Vagina (tissue), 2 donors: Measurements from ENCODE around the gene DLEC1. TPM values are rescaled to one million over a fixed set of nuclear protein-coding genes. Genes with fewer than 3 reads are reported as not detected.
A peak's percentile ranks its signal among the peaks of the same experiment; 100 is the strongest.
"Not testable (repeated sequence)": the region's sequence is repeated elsewhere in the genome, so short reads cannot be mapped to it uniquely, and the experiment has no call there.

Source experiments
- DNase-seq, 2 donors: peaks; one replicate each; pipeline ENCODE4 v3.0.0-alpha.2; 2017; ENCODE audit errors: extremely low spot score in 2 of 2
- H3K27ac ChIP-seq: fragments of 200-600 bp; sonication (generic); one replicate; pipeline ENCODE4 v1.5.1; 2019
- H3K27me3 ChIP-seq: fragments of 200-600 bp; sonication (generic); one replicate; pipeline ENCODE4 v1.5.1; 2019
- H3K36me3 ChIP-seq, 2 donors: fragments of 200-600 bp; sonication (generic); one replicate each; pipeline ENCODE4 v1.5.1; 2017 to 2019
- H3K4me1 ChIP-seq: fragments of 200-600 bp; sonication (generic); one replicate; pipeline ENCODE4 v1.5.1; 2019
- H3K4me3 ChIP-seq, 2 donors: fragments of 200-600 bp; sonication (generic); 1 replicate in 1 of 2; 2 replicates in 1 of 2; pipeline ENCODE4 v1.5.1; 2016 to 2019
- H3K9me3 ChIP-seq: fragments of 200-600 bp; sonication (generic); one replicate; pipeline ENCODE4 v1.5.1; 2019
- CTCF ChIP-seq, 3 experiments: fragments of 450-650 bp in 2 of 3; fragments of 200-600 bp in 1 of 3; sonication (generic) in 1 of 3; IDR thresholded peaks; one replicate each; pipeline ENCODE4 v1.5.1; 2017 to 2019; ENCODE audit warnings: antibody characterized with exemption in 3 of 3, mild to moderate bottlenecking in 2 of 3, moderate library complexity in 2 of 3
- POLR2A ChIP-seq, 2 donors: fragments of 450-650 bp; IDR thresholded peaks; one replicate each; pipeline ENCODE4 v1.6.1; 2017; ENCODE audit warnings: antibody characterized with exemption in 2 of 2, mild to moderate bottlenecking in 2 of 2, moderate library complexity in 2 of 2
- POLR2AphosphoS5 ChIP-seq, 2 donors: sonication (generic); formaldehyde crosslinking; IDR thresholded peaks; one replicate each; pipeline ENCODE4 v1.9.0; 2017; ENCODE audit warnings: antibody characterized with exemption in 2 of 2, mild to moderate bottlenecking in 2 of 2, low read depth in 1 of 2; ENCODE audit not compliant: insufficient read depth in 1 of 2
- intact Hi-C: fragments of 100-400 bp; cut with DNase I; formaldehyde crosslinking; loops from one replicate; pipeline ENCODE4 v1.15.1; 2023
- total RNA-seq: library from RNA; depleted of rRNA; stranded (reverse); fragments of >200 nt; gene quantifications from one replicate; pipeline ENCODE4 v1.2.3, GENCODE V29; 2016

Gene DLEC1
- total RNA-seq, 1 donor from 2014 or later, result 0.25 TPM

GRCh38 chr3:38131621-38132369, 92.8 kb downstream of the DLEC1 start:
- TF ChIP-seq POLR2A (IDR thresholded peaks at IDR 0.05), result no peak
- TF ChIP-seq CTCF (IDR thresholded peaks at IDR 0.05), result no peak
- TF ChIP-seq POLR2AphosphoS5 (IDR thresholded peaks at IDR 0.05; ENCODE audit: insufficient read depth in 1 of 2, low read depth in 1 of 2), result no peak
- Histone ChIP-seq H3K9me3 (no peaks in the 10 kb centered on the region), H3K27me3 (no peaks in the 10 kb centered on the region), H3K4me1 (peaks cover 34% of the 10 kb centered on the region), H3K4me3 (no peak overlapping the region), H3K36me3 (peaks cover 0 to 62% of the 10 kb centered on the region in 2 donors), H3K27ac (no peak overlapping the region)
- intact Hi-C loops, result loop anchor here (10.0 kb wide), 2 partner anchors 213 to 323 kb away; partner anchors contain the start of genes ACVR2B and XYLB
- no peak for DNase-seq

DNA sequence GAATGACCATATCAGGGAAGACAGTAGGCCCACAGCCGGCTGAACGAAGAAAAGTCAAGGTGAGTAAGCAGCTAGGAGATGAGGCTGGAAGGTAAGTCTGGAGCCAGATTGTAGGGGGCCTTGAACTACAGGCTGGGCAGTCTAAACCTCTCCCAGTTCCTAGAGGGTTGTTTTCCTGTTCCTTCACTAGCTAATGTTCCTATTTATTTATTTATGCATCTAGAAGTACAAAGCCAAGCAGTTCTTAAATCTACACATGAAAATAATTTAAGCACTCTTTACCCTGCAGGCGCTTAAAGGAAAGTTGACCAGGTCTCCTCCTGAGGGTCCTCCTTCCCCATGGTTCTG, 94.2 kb downstream of the DLEC1 start:
- H3K4me1 ChIP-seq, result peaks cover 42% of the 10 kb centered on the region
- H3K27me3 ChIP-seq, result no peaks in the 10 kb centered on the region
- TF ChIP-seq POLR2AphosphoS5 (IDR thresholded peaks at IDR 0.05; ENCODE audit: insufficient read depth in 1 of 2, low read depth in 1 of 2), result no peak
- TF ChIP-seq POLR2A (IDR thresholded peaks at IDR 0.05), result no peak
- TF ChIP-seq CTCF (IDR thresholded peaks at IDR 0.05), result no peak
- H3K27ac ChIP-seq, result no peak overlapping the region
- no peak overlapping the region for H3K4me3 ChIP-seq
- H3K36me3 ChIP-seq, result peaks cover 0 to 49% of the 10 kb centered on the region in 2 donors
- intact Hi-C loops, result loop anchor here (10.0 kb wide), 2 partner anchors 212 to 322 kb away; partner anchors contain the start of genes ACVR2B and XYLB
- H3K9me3 ChIP-seq, result no peaks in the 10 kb centered on the region
- no peak for DNase-seq

DNA sequence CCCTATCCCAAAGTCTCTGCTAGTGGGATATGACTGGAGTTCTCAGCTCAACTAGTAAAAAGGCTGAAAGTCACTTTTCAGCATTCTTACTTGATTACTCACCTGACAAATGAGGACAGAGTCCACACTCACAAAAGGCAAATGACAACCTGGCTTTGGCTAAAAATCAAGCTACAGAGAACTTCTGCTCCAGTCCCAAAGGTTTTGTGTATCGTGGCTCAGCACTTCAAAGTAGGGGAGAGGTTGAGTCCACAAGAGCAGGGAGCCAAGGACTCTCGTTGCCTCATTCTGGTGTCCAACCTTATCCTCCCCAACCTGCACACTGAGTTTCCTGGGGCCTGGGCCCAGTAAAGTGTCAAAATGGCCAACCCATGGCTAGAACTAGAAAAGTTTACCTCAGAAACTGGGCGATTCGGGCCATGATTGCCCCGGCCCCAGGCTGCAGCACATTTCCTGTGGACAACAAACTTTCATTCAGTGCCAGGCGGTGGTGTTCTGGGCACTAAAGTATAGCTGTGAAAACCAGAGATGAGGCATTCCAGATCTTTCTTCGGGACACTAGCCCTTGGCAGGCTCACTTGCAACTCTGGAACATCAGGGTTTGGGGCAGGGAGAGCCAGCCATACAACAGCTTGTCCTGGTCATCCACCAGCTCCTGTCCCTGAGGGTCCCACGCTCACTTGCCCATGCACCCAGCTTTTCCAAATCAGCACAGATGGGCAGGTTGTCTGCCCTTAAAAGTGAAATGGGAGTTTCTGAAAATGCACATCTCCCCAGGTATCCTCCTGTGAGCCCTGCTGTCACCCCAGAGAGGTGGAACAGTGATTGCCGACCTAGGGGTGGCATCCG, 94.8 kb downstream of the DLEC1 start:
- TF ChIP-seq POLR2A (IDR thresholded peaks at IDR 0.05) (no peak), CTCF (IDR thresholded peaks at IDR 0.05) (no peak), POLR2AphosphoS5 (IDR thresholded peaks at IDR 0.05; ENCODE audit: insufficient read depth in 1 of 2, low read depth in 1 of 2) (no peak)
- Histone ChIP-seq H3K36me3 (peaks cover 0 to 43% of the 10 kb centered on the region in 2 donors), H3K4me1 (peaks cover 44% of the 10 kb centered on the region), H3K27me3 (no peaks in the 10 kb centered on the region), H3K9me3 (no peaks in the 10 kb centered on the region), H3K4me3 (no peak overlapping the region), H3K27ac (no peak overlapping the region)
- no peak for DNase-seq
- intact Hi-C loops, result loop anchor here (10.0 kb wide), 2 partner anchors 211 to 321 kb away; partner anchors contain the start of genes ACVR2B and XYLB

GRCh38 chr3:38134517-38135143, 95.6 kb downstream of the DLEC1 start:
- not testable (repeated sequence) for H3K27ac ChIP-seq, H3K4me3 ChIP-seq, H3K9me3 ChIP-seq, H3K27me3 ChIP-seq, DNase-seq
- H3K4me1 ChIP-seq, result peaks cover 51% of the 10 kb centered on the region
- peaks cover 0 to 35% of the 10 kb centered on the region in 2 donors for H3K36me3 ChIP-seq
- intact Hi-C loops, result loop anchor here (10.0 kb wide), 2 partner anchors 210 to 320 kb away; partner anchors contain the start of genes ACVR2B and XYLB

GRCh38 chr3:38135621-38136277, 96.7 kb downstream of the DLEC1 start:
- not testable (repeated sequence) for H3K27ac ChIP-seq, H3K27me3 ChIP-seq, DNase-seq, H3K9me3 ChIP-seq
- intact Hi-C loops, result loop anchor here (10.0 kb wide), 2 partner anchors 209 to 319 kb away; partner anchors contain the start of genes ACVR2B and XYLB
- peak overlapping the region; percentile 80 to 85 for H3K4me3 ChIP-seq
- H3K4me1 ChIP-seq, result peaks cover 61% of the 10 kb centered on the region
- peaks cover 0 to 27% of the 10 kb centered on the region in 2 donors for H3K36me3 ChIP-seq
